Karpas-422 (cell line): ENCODE results near the gene PAQR8. TPM values are rescaled to one million over a fixed set of nuclear protein-coding genes. Genes with fewer than 3 reads are reported as not detected.
A peak's percentile ranks its signal among the peaks of the same experiment; 100 is the strongest.

ENCODE experiments used
- DNase-seq: peaks from one replicate; pipeline ENCODE4 v3.0.0-alpha.2; 2015
- H2AFZ ChIP-seq: fragments of 200-600 bp; sonication (generic); 2 replicates; pipeline ENCODE4 v1.6.1; 2014; ENCODE audit warnings: antibody characterized with exemption, low read length, mixed read lengths
- H3K27ac ChIP-seq: fragments of 200-600 bp; sonication (generic); 2 replicates; pipeline ENCODE4 v1.5.1; 2014; ENCODE audit warnings: mild to moderate bottlenecking, low read length, moderate library complexity
- H3K27me3 ChIP-seq: fragments of 200-600 bp; sonication (generic); 2 replicates; pipeline ENCODE4 v1.6.1; 2014; ENCODE audit warnings: low read length, mixed read lengths
- H3K36me3 ChIP-seq: fragments of 200-600 bp; sonication (generic); 2 replicates; pipeline ENCODE4 v1.6.1; 2014; ENCODE audit warnings: low read length, mixed read lengths; ENCODE audit not compliant: insufficient read depth
- H3K4me1 ChIP-seq: fragments of 200-600 bp; sonication (generic); 2 replicates; pipeline ENCODE4 v1.6.1; 2014; ENCODE audit warnings: mild to moderate bottlenecking, low read length, mixed read lengths
- H3K4me2 ChIP-seq: fragments of 200-600 bp; sonication (generic); 2 replicates; pipeline ENCODE4 v1.6.1; 2014; ENCODE audit warnings: low read length, low read depth, mild to moderate bottlenecking; ENCODE audit not compliant: poor library complexity, severe bottlenecking
- H3K4me3 ChIP-seq: fragments of 200-600 bp; sonication (generic); 2 replicates; pipeline ENCODE4 v1.5.1; 2014; ENCODE audit warnings: mild to moderate bottlenecking, antibody characterized with exemption, low read length, mixed read lengths
- H3K79me2 ChIP-seq: fragments of 200-600 bp; sonication (generic); 2 replicates; pipeline ENCODE4 v1.6.1; 2014; ENCODE audit warnings: mild to moderate bottlenecking, low read length, mixed read lengths
- H3K9ac ChIP-seq: fragments of 200-600 bp; sonication (generic); 2 replicates; pipeline ENCODE4 v1.6.0; 2014; ENCODE audit warnings: low read length
- H3K9me2 ChIP-seq: fragments of 200-600 bp; sonication (generic), shearing (Covaris generic); replicated peaks from 2 replicates; pipeline ENCODE4 v1.6.0; 2014; ENCODE audit warnings: mild to moderate bottlenecking, low read length, moderate library complexity; ENCODE audit not compliant: insufficient read depth
- H3K9me3 ChIP-seq: fragments of 300-700, 200-600 bp; sonication (generic); 2 replicates; pipeline ENCODE4 v1.6.1; 2014; ENCODE audit warnings: low read length, mixed read lengths
- H4K20me1 ChIP-seq: fragments of 200-600 bp; sonication (generic); 2 replicates; pipeline ENCODE4 v1.6.1; 2014; ENCODE audit warnings: mild to moderate bottlenecking, antibody characterized with exemption, low read length, low read depth; ENCODE audit not compliant: insufficient read depth
- total RNA-seq: library from RNA; depleted of rRNA; stranded (reverse); fragments of >200 nt; shearing (Covaris generic); gene quantifications from 2 replicates; pipeline ENCODE4 v1.2.3, GENCODE V29; 2014; ENCODE audit warnings: low replicate concordance

Gene PAQR8
- total RNA-seq, 1 experiment from 2014 or later: 1.2 TPM

- H3K27ac ChIP-seq: no peak overlapping the region
- H3K79me2 ChIP-seq: no peaks in the 10 kb centered on the region
- H3K36me3 ChIP-seq: no peaks in the 10 kb centered on the region
- H3K9ac ChIP-seq: no peak overlapping the region
- no peaks in the 10 kb centered on the region for H4K20me1 ChIP-seq
- H3K27me3 ChIP-seq: no peaks in the 10 kb centered on the region
- DNase-seq: no peak
- no peak overlapping the region for H3K4me3 ChIP-seq
- H2AFZ ChIP-seq: no peak overlapping the region
- no peaks in the 10 kb centered on the region for H3K9me2 ChIP-seq
- H3K9me3 ChIP-seq: no peaks in the 10 kb centered on the region
- no peak overlapping the region for H3K4me2 ChIP-seq
- H3K4me1 ChIP-seq: peaks cover 36% of the 10 kb centered on the region
Observed at GRCh38 chr6:52356017-52356416, 5.9 kb upstream of the PAQR8 start.

DNA sequence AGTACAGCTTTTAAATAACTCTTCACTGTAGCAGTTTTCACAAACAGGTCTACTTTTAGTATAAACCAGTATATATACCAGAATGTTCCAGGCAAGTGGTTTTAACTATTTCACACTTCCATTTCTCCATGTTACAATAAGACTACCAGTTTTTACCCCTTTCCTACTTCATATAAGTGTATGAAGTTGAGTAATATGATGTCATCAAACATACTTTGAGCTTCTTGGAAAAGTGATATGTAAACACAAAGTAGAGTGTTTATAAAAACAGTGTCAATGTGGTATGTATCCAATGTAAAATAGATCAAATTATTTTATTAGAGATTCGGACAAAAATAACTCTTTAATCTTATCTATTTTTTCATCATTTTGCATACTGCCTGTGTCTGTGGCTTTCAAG lies 2.5 kb upstream of the PAQR8 start:
- Histone ChIP-seq H3K36me3 (no peaks in the 10 kb centered on the region), H3K4me1 (peaks cover 41% of the 10 kb centered on the region), H3K9me2 (no peaks in the 10 kb centered on the region), H3K79me2 (no peaks in the 10 kb centered on the region), H3K4me3 (no peak overlapping the region), H3K4me2 (peak overlapping the region; percentile 36), H3K27me3 (peaks cover 2% of the 10 kb centered on the region; the same call in 1 of the 2 replicates), H3K9ac (no peak overlapping the region), H3K27ac (no peak overlapping the region), H3K9me3 (no peaks in the 10 kb centered on the region), H2AFZ (no peak overlapping the region), H4K20me1 (no peaks in the 10 kb centered on the region)
- DNase-seq: no peak

GRCh38 chr6:52360028-52360427 lies 1.9 kb upstream of the PAQR8 start:
- Histone ChIP-seq H3K27ac (no peak overlapping the region), H3K9ac (no peak overlapping the region), H3K4me2 (peak overlapping the region; percentile 36), H3K4me3 (no peak overlapping the region), H3K9me3 (no peaks in the 10 kb centered on the region), H3K79me2 (no peaks in the 10 kb centered on the region), H3K4me1 (peaks cover 41% of the 10 kb centered on the region), H3K36me3 (no peaks in the 10 kb centered on the region), H4K20me1 (no peaks in the 10 kb centered on the region), H2AFZ (no peak overlapping the region), H3K27me3 (peaks cover 2% of the 10 kb centered on the region; the same call in 1 of the 2 replicates), H3K9me2 (no peaks in the 10 kb centered on the region)
- DNase-seq: no peak

DNA sequence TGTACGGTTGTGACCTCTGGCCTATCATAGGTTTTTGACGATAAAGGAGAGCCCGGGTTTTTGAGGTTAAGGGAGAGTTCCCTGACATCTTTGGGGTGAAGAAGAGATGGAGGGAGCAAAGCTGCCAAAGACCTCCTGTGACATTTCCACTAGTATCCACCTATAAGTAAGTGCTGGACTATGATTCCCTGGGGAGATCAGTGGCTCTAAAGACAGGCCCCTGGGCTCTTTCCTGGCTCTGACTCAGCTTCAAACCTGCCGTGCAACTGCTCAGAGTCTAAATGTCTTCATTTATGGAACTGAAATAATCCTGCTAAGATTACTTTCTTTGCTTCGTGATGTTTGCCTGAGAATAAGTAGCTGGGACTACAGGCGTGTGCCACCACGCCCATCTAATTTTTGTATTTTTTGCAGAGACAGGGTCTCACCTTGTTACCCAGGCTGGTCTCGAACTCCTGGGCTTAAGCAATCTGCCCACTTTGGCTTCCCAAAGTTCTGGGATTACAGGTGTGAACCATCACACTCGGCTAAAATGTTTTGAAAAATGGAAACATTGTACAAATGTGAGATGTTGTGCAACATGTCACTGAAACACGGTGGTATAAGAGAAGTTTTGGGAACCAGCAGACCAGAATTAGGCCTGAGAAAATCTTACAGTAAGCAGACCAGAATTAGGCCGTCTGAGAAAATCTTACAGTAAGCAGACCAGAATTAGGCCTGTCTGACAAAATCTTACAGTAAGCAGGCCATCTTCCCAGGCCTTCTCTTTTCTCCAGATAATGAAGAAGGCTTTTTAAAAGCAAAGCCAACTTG lies 1.1 kb upstream of the PAQR8 start:
- DNase-seq: peak; percentile 36
- no peaks in the 10 kb centered on the region for H3K79me2 ChIP-seq
- peak overlapping the region; percentile 59; the same call in 1 of the 2 replicates for H2AFZ ChIP-seq
- H3K4me3 ChIP-seq: peak overlapping the region; percentile 74; the same call in 1 of the 2 replicates
- H4K20me1 ChIP-seq: no peaks in the 10 kb centered on the region
- H3K4me2 ChIP-seq: peak overlapping the region; percentile 86
- H3K9me2 ChIP-seq: no peaks in the 10 kb centered on the region
- H3K9me3 ChIP-seq: no peaks in the 10 kb centered on the region
- H3K9ac ChIP-seq: peak overlapping the region; percentile 70; the same call in 1 of the 2 replicates
- peaks cover 2% of the 10 kb centered on the region; the same call in 1 of the 2 replicates for H3K27me3 ChIP-seq
- no peaks in the 10 kb centered on the region for H3K36me3 ChIP-seq
- H3K4me1 ChIP-seq: peaks cover 41% of the 10 kb centered on the region
- H3K27ac ChIP-seq: no peak overlapping the region

GRCh38 chr6:52361414-52361944 lies 472 bp upstream of the PAQR8 start:
- DNase-seq: no peak

GRCh38 chr6:52362443-52363227 lies 684 bp downstream of the PAQR8 start:
- Histone ChIP-seq H3K4me3 (peak overlapping the region; percentile 74), H3K9me3 (no peaks in the 10 kb centered on the region), H3K9me2 (no peaks in the 10 kb centered on the region), H4K20me1 (no peaks in the 10 kb centered on the region), H3K79me2 (no peaks in the 10 kb centered on the region), H3K4me2 (peak overlapping the region; percentile 86), H3K4me1 (peaks cover 41% of the 10 kb centered on the region), H3K36me3 (no peaks in the 10 kb centered on the region), H3K9ac (peak overlapping the region; percentile 70), H3K27ac (no peak overlapping the region), H3K27me3 (peaks cover 2% of the 10 kb centered on the region; the same call in 1 of the 2 replicates), H2AFZ (peak overlapping the region; percentile 93)
- DNase-seq: peak; percentile 67

More at GRCh38 chr6:52361414-52361944, 472 bp upstream of the PAQR8 start:
- Histone ChIP-seq H3K9me3 (no peaks in the 10 kb centered on the region), H3K4me2 (peak overlapping the region; percentile 86), H3K79me2 (no peaks in the 10 kb centered on the region), H3K27ac (no peak overlapping the region), H2AFZ (peak overlapping the region; percentile 59), H3K9me2 (no peaks in the 10 kb centered on the region), H4K20me1 (no peaks in the 10 kb centered on the region), H3K9ac (peak overlapping the region; percentile 70), H3K4me1 (peaks cover 41% of the 10 kb centered on the region), H3K36me3 (no peaks in the 10 kb centered on the region), H3K27me3 (peaks cover 2% of the 10 kb centered on the region; the same call in 1 of the 2 replicates), H3K4me3 (peak overlapping the region; percentile 74)

DNA sequence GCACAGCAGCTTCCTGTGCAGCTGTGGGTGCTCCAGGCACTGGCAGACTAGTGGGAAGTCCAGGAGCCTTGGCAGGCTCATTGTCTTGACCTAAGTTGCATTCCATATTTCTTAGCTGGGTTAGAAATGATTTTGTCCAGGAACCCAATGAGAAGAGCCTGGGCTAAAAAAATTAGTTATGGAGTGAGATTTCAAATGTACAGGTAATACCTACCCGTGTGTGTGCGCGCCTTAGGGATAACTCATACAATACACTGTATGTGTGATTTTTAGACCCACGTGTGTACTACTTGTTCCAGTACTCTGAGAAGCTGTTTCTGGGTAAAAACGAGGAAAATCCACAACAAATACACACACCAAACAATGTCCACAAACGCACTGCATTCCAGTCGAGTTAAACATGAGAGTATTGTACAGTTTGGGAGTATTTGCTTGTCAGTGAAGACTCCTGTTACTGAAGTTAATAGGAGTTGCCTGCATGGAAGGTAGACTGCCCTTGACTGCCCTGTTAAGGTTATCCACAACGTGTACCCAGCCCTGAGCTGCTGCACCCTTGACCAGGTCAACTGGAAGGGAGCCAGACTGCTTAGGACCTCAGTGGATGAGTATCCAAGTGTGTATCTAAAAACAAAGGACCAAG lies 1.4 kb downstream of the PAQR8 start:
- H3K27me3 ChIP-seq: peaks cover 2% of the 10 kb centered on the region; the same call in 1 of the 2 replicates
- no peak overlapping the region for H3K27ac ChIP-seq
- peaks cover 41% of the 10 kb centered on the region for H3K4me1 ChIP-seq
- H4K20me1 ChIP-seq: no peaks in the 10 kb centered on the region
- peak overlapping the region; percentile 70 for H3K9ac ChIP-seq
- H3K9me3 ChIP-seq: no peaks in the 10 kb centered on the region
- H3K4me3 ChIP-seq: peak overlapping the region; percentile 74
- H3K79me2 ChIP-seq: no peaks in the 10 kb centered on the region
- peak overlapping the region; percentile 86 for H3K4me2 ChIP-seq
- H3K9me2 ChIP-seq: no peaks in the 10 kb centered on the region
- no peak for DNase-seq
- H3K36me3 ChIP-seq: no peaks in the 10 kb centered on the region
- peak overlapping the region; percentile 93; the same call in 1 of the 2 replicates for H2AFZ ChIP-seq
